Measurements from ENCODE around the gene B3GNT5.
A peak's percentile ranks its signal among the peaks of the same experiment; 100 is the strongest.

The B3GNT5 gene

GRCh38 chr3:183287301-183287971 is 34.4 kb downstream of the B3GNT5 start:
- Mint-ChIP-seq H3K27ac (peak overlapping the region; percentile 95), H3K36me3 (peaks cover 3% of the 10 kb centered on the region), H3K4me3 (peak overlapping the region; percentile 76), H3K4me1 (peaks cover 47% of the 10 kb centered on the region), H3K9me3 (peaks cover 7% of the 10 kb centered on the region), H3K27me3 (no peaks in the 10 kb centered on the region)

DNA sequence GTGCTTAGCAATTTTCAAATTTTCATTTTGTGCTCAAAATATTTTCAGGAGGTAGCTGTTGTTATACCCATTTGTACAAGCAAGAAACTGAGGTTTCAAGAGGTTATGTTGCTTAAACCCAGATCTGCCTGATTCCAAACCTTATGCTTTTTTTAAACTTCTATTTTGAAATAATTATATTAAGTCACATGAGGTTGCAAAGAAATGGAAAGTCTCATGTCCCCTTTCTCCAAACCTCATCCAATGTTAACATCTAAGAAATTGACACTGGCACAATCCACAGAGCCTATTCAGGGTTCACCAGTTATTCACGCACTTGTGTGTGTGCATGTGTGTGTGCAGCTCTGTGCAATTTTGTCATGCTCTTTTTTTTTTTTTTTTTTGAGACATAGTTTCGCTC is 35.1 kb downstream of the B3GNT5 start:
- H3K9me3 Mint-ChIP-seq, result peaks cover 7% of the 10 kb centered on the region
- peaks cover 3% of the 10 kb centered on the region for H3K36me3 Mint-ChIP-seq
- H3K27me3 Mint-ChIP-seq, result no peaks in the 10 kb centered on the region
- peaks cover 42% of the 10 kb centered on the region for H3K4me1 Mint-ChIP-seq
- H3K27ac Mint-ChIP-seq, result no peak overlapping the region
- no peak overlapping the region for H3K4me3 Mint-ChIP-seq

DNA sequence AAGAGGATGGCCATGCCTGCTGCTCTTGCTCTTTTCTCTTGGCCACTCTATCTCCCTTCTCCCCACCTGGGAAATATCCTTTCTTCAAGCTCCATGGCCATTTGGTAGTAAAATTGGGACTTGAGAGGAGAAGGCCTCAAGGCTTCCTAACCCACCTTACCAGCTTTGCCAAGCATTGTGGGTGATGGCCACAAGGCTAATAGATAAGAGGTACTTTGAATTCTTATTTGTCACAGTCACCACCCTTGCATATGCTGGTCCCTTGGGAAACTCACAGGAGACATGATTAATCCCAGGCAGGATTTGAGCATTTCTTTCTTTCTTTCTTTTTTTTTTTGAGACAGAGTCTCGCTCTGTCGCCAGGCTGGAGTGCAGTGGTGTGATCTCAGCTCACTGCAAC is 37.2 kb downstream of the B3GNT5 start:
- Mint-ChIP-seq H3K27ac (no peak overlapping the region), H3K27me3 (no peaks in the 10 kb centered on the region), H3K9me3 (peaks cover 7% of the 10 kb centered on the region), H3K4me1 (peaks cover 24% of the 10 kb centered on the region), H3K36me3 (no peaks in the 10 kb centered on the region), H3K4me3 (no peak overlapping the region)

DNA sequence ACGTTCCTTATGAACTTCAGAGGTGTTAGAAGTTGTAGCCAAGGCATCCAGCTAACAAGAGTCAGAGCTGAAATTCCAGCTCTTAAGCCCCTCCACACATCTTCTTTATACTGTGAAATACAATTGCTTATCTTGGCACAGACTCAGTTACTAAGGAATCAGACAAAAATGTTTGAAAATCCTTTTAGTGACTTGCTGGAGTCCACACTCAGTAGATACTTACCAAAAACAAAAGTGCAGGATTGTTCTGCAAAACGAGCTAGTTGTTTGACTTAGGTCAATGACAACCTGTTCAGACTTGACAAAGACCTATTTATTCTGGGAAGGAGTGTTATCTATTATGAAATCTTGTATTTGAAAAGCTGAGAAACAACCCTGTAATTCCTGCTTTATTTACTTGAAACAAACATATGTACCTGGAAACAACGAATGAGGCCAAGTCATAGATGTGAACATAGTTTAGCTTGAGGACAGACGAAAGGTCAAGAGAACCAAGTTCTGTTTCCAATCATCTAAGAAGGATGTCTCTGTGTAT is 38.5 kb downstream of the B3GNT5 start:
- peaks cover 12% of the 10 kb centered on the region for H3K4me1 Mint-ChIP-seq
- no peaks in the 10 kb centered on the region for H3K27me3 Mint-ChIP-seq
- H3K27ac Mint-ChIP-seq, result no peak overlapping the region
- H3K9me3 Mint-ChIP-seq, result peaks cover 7% of the 10 kb centered on the region
- no peak overlapping the region for H3K4me3 Mint-ChIP-seq
- no peaks in the 10 kb centered on the region for H3K36me3 Mint-ChIP-seq

GRCh38 chr3:183293966-183294365 is 40.9 kb downstream of the B3GNT5 start:
- H3K36me3 Mint-ChIP-seq, result no peaks in the 10 kb centered on the region
- no peaks in the 10 kb centered on the region for H3K9me3 Mint-ChIP-seq
- no peaks in the 10 kb centered on the region for H3K4me1 Mint-ChIP-seq
- H3K4me3 Mint-ChIP-seq, result no peak overlapping the region
- H3K27ac Mint-ChIP-seq, result no peak overlapping the region
- no peaks in the 10 kb centered on the region for H3K27me3 Mint-ChIP-seq

DNA sequence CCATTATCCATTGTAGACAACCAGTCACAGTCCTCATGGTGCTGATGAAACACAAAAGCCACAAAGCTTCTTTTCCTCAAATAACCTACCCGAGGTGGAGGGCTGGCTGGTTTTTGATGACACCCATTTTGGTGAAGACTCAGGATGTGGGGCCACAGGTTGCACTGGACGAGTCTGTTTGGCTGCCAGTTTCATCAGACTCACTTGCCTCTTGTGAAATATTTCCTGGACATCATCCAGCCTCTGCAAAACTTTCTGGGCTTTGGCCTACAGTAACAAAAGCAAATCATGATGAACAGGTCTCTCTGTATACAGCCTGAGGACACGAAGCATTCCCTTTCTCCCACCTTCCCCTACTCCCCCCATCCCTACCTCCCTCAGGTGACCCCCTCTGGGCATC is 42.2 kb downstream of the B3GNT5 start:
- no peak overlapping the region for H3K4me3 Mint-ChIP-seq
- no peaks in the 10 kb centered on the region for H3K27me3 Mint-ChIP-seq
- no peaks in the 10 kb centered on the region for H3K4me1 Mint-ChIP-seq
- no peaks in the 10 kb centered on the region for H3K9me3 Mint-ChIP-seq
- no peaks in the 10 kb centered on the region for H3K36me3 Mint-ChIP-seq
- no peak overlapping the region for H3K27ac Mint-ChIP-seq

GRCh38 chr3:183296944-183297343 is 43.9 kb downstream of the B3GNT5 start:
- Mint-ChIP-seq H3K4me3 (no peak overlapping the region), H3K27ac (no peak overlapping the region), H3K4me1 (no peaks in the 10 kb centered on the region), H3K27me3 (no peaks in the 10 kb centered on the region), H3K36me3 (no peaks in the 10 kb centered on the region), H3K9me3 (no peaks in the 10 kb centered on the region)

DNA sequence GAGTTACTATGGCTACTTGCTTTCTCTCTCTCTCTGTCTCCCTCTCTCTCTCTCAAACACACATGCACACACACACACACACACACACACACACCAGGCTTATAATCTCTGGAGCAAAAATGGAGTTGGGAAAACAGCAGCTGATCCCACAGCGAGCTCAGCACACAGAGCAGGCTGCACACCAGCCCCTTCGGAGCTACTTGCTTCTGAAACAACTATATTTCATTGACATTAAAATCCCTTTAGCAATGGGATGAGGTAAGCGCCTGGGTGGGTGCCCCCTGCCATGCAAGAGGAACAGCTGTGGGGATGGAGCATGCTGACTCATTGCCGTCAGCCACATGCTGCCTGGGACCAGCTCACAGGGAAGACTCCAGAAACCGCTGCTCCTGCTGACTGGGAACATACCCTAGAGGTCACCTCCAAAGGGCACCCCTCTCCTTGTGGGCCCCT is 45.7 kb downstream of the B3GNT5 start:
- H3K4me1 Mint-ChIP-seq, result no peaks in the 10 kb centered on the region
- no peak overlapping the region for H3K4me3 Mint-ChIP-seq
- no peaks in the 10 kb centered on the region for H3K27me3 Mint-ChIP-seq
- no peak overlapping the region for H3K27ac Mint-ChIP-seq
- no peaks in the 10 kb centered on the region for H3K9me3 Mint-ChIP-seq
- no peaks in the 10 kb centered on the region for H3K36me3 Mint-ChIP-seq

DNA sequence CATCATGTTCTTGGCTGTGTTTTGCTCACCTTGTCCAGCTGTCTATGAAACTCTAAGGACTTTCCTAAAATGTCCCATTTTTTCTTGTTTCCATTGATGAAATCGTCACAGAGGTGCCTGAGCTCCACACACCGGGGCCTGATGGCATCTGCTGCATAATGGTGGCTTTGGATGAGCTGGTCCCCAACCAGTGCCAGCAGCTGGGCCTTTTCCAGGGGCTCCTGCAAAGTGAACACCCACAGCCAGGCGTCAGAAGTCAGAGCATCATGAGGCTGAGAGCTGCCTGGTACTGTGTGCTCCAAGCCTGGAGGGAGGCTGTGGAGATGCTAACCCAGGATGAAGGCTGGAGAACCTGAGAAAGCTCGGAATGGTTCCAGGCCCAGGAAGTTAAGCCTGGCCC is 46.9 kb downstream of the B3GNT5 start:
- Mint-ChIP-seq H3K27me3 (no peaks in the 10 kb centered on the region), H3K36me3 (no peaks in the 10 kb centered on the region), H3K27ac (no peak overlapping the region), H3K4me3 (no peak overlapping the region), H3K4me1 (no peaks in the 10 kb centered on the region), H3K9me3 (no peaks in the 10 kb centered on the region)

DNA sequence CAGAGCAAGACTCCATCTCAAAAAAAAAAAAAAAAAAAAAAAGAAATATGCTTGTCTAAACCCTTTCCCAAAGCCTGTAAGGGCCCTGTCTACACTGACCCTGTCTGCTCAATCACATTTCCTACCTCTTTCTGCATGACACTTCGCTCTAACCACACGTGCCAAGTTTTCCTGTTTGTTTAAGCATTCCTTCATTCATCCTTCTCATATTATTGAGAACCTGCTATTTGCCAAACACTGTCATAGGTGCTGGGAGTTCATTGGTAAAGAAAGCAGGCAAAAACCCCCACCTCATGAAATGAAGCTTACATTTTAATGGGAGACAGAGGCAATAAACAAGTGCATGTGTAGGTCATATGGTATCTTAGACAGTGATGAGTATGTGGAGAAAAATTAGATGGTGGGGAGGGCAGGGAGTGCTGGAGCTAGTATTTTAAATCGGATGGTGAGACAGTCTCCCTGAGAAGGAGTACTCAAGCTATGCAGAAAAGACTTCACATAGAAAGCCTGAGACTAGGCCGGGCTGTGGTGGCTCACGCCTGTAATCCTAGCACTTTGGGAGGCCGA is 48.0 kb downstream of the B3GNT5 start:
- no peak overlapping the region for H3K27ac Mint-ChIP-seq
- H3K4me3 Mint-ChIP-seq, result no peak overlapping the region
- H3K4me1 Mint-ChIP-seq, result peaks cover under 1% of the 10 kb centered on the region
- no peaks in the 10 kb centered on the region for H3K27me3 Mint-ChIP-seq
- no peaks in the 10 kb centered on the region for H3K9me3 Mint-ChIP-seq
- no peaks in the 10 kb centered on the region for H3K36me3 Mint-ChIP-seq

GRCh38 chr3:183301937-183302580 is 49.0 kb downstream of the B3GNT5 start:
- H3K9me3 Mint-ChIP-seq, result no peaks in the 10 kb centered on the region
- H3K4me3 Mint-ChIP-seq, result no peak overlapping the region
- H3K27me3 Mint-ChIP-seq, result no peaks in the 10 kb centered on the region
- H3K36me3 Mint-ChIP-seq, result no peaks in the 10 kb centered on the region
- H3K4me1 Mint-ChIP-seq, result peaks cover 10% of the 10 kb centered on the region
- H3K27ac Mint-ChIP-seq, result no peak overlapping the region

DNA sequence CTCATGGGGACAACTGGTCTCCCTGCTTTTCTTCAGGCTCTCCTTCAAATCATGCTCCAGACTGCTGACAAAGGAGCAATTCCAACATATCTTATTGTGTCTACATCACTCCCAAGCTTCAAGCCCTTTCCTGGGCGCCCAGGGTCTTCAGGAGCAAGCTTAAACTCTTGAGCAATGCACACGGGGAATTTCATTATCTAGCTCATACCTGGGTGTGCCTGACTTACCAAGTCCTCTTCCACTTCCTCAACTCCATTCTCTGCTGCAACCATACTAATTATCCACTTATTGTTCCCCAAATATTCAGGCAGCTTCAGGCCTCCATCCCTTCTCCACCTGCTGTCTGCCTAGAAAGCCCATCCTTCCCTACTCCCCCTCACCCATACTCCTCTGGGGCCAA is 50.6 kb downstream of the B3GNT5 start:
- Mint-ChIP-seq H3K27me3 (no peaks in the 10 kb centered on the region), H3K4me3 (no peak overlapping the region), H3K9me3 (no peaks in the 10 kb centered on the region), H3K36me3 (no peaks in the 10 kb centered on the region), H3K4me1 (peaks cover 22% of the 10 kb centered on the region), H3K27ac (peak overlapping the region; percentile 31)

DNA sequence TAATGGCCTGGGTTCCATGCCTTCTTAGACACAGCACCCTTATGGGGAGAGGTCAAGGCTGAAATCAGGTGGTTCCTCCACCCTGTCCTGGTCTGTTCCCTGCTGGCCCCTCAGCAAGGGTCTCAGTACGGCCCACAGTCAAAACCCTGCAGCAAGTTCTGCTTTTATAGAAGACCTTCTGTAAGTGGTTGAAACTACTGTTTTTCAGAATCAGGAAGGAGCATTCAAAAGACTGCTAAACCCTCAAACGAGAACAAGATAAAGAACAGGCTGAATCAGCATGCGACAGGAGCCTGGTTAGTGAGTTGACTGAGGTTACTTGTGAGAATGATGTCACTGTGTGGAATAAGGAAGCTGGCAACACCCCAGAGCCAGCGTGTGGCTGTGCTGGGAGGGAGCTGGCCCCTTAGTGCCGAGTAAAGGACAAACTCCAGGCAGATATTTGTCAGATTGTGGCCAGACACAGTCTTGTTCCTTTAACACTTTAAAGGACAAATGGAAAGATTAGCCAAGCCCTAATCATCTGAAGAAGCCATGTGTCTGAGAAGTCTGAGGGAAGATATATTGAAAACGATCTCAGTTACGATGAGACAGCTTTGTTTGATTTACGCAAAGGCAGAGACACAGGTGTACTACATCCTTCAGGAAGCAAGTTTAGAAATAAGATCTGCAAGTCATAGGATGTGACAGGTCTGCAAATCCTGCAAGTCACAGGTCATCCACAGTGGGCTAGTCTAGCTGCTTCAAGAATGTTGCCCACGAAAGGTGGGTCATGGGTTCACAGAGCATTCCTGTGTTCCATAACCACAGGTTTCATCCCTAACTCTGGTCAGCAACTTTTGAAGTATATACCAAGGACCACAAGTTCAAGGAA is 54.0 kb downstream of the B3GNT5 start:
- H3K27ac Mint-ChIP-seq, result peak overlapping the region; percentile 43
- no peaks in the 10 kb centered on the region for H3K9me3 Mint-ChIP-seq
- peak overlapping the region; percentile 27 for H3K4me3 Mint-ChIP-seq
- H3K36me3 Mint-ChIP-seq, result no peaks in the 10 kb centered on the region
- peaks cover 22% of the 10 kb centered on the region for H3K4me1 Mint-ChIP-seq
- H3K27me3 Mint-ChIP-seq, result no peaks in the 10 kb centered on the region

- H3K27ac Mint-ChIP-seq, result no peak overlapping the region
Observed at GRCh38 chr3:183307749-183308148, 54.7 kb downstream of the B3GNT5 start.

DNA sequence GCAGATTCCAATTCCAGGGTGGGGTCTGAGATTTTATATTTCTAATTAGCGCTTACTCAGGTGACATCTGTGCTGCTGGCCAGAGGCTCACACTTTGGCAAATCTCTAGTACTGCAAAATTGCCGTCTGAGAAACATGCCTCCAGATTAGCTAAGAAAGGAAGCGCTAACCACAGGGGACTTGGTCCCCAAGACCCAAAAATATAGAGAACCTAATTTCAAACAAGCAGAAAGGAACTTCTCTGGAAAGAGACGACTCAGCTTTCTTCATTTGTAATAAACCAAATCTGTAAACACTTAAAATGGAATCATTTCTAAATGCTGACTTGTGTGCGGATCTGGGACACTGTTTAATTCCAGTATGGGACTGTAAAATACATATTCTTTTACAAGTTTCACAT is 55.7 kb downstream of the B3GNT5 start:
- Mint-ChIP-seq H3K4me1 (peaks cover 22% of the 10 kb centered on the region), H3K27ac (no peak overlapping the region), H3K36me3 (no peaks in the 10 kb centered on the region), H3K9me3 (no peaks in the 10 kb centered on the region), H3K4me3 (no peak overlapping the region), H3K27me3 (no peaks in the 10 kb centered on the region)

More at GRCh38 chr3:183307749-183308148, 54.7 kb downstream of the B3GNT5 start:
- no peaks in the 10 kb centered on the region for H3K9me3 Mint-ChIP-seq
- H3K4me3 Mint-ChIP-seq, result no peak overlapping the region
- no peaks in the 10 kb centered on the region for H3K36me3 Mint-ChIP-seq
- peaks cover 22% of the 10 kb centered on the region for H3K4me1 Mint-ChIP-seq
- H3K27me3 Mint-ChIP-seq, result no peaks in the 10 kb centered on the region

All from activated naive CD4-positive, alpha-beta T cell treated with anti-CD3 and anti-CD28 coated beads, Interleukin-2, amount 50 U/mL, for 24 hours (primary cell).